Measurements from ENCODE around the gene HGFAC. TPM values are rescaled to one million over a fixed set of nuclear protein-coding genes. Genes with fewer than 3 reads are reported as not detected.

Gene HGFAC
- polyA plus RNA-seq, 2 donors = 0.53 to 0.55 TPM

DNA sequence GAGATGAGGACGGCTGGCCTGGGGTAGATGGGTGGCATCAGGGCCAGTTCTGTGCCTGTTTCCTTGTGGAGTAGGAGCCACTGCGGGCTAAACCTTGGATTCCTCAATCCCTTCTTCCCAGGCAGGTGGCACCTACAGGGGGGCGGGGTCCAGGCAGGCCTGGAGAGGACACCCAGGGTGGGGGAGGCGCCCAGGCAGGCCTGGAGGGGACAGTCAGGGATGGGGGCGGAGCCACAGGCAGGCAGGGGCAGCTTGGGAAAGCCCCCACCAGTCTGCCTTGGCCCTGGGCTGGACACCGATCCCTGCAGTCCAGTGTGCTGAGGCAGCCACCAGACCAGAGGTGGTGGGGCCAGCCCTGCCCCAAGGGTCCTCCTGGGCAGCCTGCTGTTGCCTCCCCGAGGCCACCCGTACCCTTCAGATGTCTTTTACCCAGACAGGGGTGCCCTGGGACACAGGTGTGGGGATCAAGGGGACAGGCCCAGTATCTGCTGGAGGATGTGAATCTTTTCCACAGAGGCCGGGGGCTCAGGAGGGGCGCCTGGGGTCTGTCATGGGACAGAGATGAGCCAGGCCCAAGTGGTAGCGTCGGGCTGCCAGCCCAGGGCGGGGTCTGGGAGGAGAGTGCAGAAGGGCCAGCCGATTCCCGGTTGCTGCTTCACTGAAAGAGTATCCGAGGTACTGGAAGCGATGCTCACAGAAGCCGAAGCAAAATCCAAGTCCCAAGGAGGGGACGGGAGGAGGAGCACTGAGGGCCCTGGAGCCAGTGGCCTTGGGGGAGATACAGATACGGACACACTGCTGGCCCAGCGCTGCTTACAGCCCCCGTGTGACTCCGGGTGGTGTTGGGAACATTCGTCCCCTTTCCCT is 56.0 kb downstream of the HGFAC start:
- Histone ChIP-seq H3K4me3 (ENCODE audit: low read depth in 1 of 2, low read length in 2 of 2) (no peak overlapping the region), H3K9me3 (ENCODE audit: control insufficient read depth in 2 of 2, insufficient read depth in 1 of 2, low read depth in 1 of 2, low read length in 1 of 2) (no peaks in the 10 kb centered on the region), H3K27ac (ENCODE audit: low read depth in 2 of 2, low read length in 1 of 2) (no peak overlapping the region), H3K27me3 (ENCODE audit: control insufficient read depth in 1 of 2, insufficient read depth in 2 of 2, low read length in 2 of 2) (no peaks in the 10 kb centered on the region), H3K4me1 (ENCODE audit: control insufficient read depth in 2 of 2, insufficient read depth in 2 of 2, low read length in 1 of 2) (no peaks in the 10 kb centered on the region), H3K36me3 (ENCODE audit: control insufficient read depth in 2 of 2, insufficient read depth in 2 of 2, low read length in 1 of 2) (peaks cover 3 to 16% of the 10 kb centered on the region in 2 donors)
- WGBS, 2 donors = 73 to 76% methylated on average over 23 to 24 of the region's 24 CpGs

DNA sequence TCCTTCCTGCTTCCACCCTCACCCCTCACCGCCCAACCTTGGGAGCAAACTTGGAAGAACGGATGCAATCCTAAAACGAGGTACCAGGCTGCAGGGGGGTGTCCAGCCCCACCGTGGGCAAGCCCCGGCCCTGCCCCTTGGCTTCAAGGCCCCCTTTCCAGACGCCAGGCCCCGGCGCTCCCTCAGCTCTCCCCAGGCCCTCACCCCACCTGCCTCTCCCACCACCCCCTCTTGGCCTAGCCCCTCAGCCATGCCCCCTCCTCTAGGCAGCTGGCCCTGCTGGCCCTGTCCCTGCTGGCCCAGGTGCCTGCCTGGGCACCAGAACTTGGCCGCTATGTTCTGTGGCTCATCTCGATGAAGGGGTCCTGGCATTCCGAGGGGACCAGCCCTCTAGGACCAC is 56.6 kb downstream of the HGFAC start:
- Histone ChIP-seq H3K27ac (ENCODE audit: low read depth in 2 of 2, low read length in 1 of 2) (no peak overlapping the region), H3K27me3 (ENCODE audit: control insufficient read depth in 1 of 2, insufficient read depth in 2 of 2, low read length in 2 of 2) (no peaks in the 10 kb centered on the region), H3K36me3 (ENCODE audit: control insufficient read depth in 2 of 2, insufficient read depth in 2 of 2, low read length in 1 of 2) (peaks cover 3 to 22% of the 10 kb centered on the region in 2 donors), H3K4me3 (ENCODE audit: low read depth in 1 of 2, low read length in 2 of 2) (no peak overlapping the region), H3K4me1 (ENCODE audit: control insufficient read depth in 2 of 2, insufficient read depth in 2 of 2, low read length in 1 of 2) (no peaks in the 10 kb centered on the region), H3K9me3 (ENCODE audit: control insufficient read depth in 2 of 2, insufficient read depth in 1 of 2, low read depth in 1 of 2, low read length in 1 of 2) (no peaks in the 10 kb centered on the region)
- WGBS, 2 donors = 73 to 82% methylated on average over 11 of the region's 11 CpGs

Other genes with a start within 250 kb of the HGFAC start
- under 1 TPM; 0.16 to 0.61 TPM for gene MSANTD1, start 192.8 kb upstream of the HGFAC start, polyA plus RNA-seq
- 10 to 100 TPM; 54.3 to 62.9 TPM for gene RGS12, start 148.9 kb upstream of the HGFAC start, polyA plus RNA-seq
- under 1 TPM; 0.11 to 0.29 TPM for gene DOK7, start 21.3 kb downstream of the HGFAC start, polyA plus RNA-seq
- 10 to 100 TPM; 18.0 to 87.0 TPM for gene LRPAP1, start 90.5 kb downstream of the HGFAC start, polyA plus RNA-seq